Measurements from ENCODE around the gene TMEM212. TPM values are rescaled to one million over a fixed set of nuclear protein-coding genes. Genes with fewer than 3 reads are reported as not detected.

TMEM212 gene
- total RNA-seq, 4 donors from 2014 or later = not detected

- TF ChIP-seq POLR2A (IDR thresholded peaks at IDR 0.05) (no peak), CTCF (IDR thresholded peaks at IDR 0.05) (no peak)
- no peak for DNase-seq
- no peak overlapping the region for H3K4me3 ChIP-seq
- H3K36me3 ChIP-seq = no peaks in the 10 kb centered on the region
- H3K4me1 ChIP-seq = peaks cover 0 to 8% (median 0%) of the 10 kb centered on the region in 4 donors
- H3K27ac ChIP-seq = no peak overlapping the region
- H3K9me3 ChIP-seq = no peaks in the 10 kb centered on the region
- no peaks in the 10 kb centered on the region for H3K27me3 ChIP-seq
Measured at GRCh38 chr3:171822431-171823106, 20.6 kb upstream of the TMEM212 start.

DNA sequence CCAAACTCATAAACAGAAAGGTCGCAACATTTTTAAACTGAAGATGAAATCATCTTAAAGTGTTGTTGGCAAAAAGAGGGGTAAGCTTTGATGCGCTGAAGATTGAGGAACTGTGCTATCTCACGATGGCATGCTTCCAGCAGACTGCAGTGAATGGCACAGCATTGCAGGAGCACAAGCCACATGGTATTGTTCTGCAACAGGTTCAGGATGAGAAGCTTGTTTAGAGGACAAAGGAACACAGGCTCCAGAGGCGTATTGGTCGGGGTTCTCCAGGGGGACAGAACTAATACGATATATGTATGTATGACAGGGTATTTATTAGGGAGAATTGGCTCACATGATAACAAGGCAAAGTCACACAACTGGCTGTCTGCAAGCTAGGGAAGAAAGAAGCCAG is 19.0 kb upstream of the TMEM212 start:
- TF ChIP-seq CTCF (IDR thresholded peaks at IDR 0.05) = no peak
- no peak for TF ChIP-seq POLR2A (IDR thresholded peaks at IDR 0.05)
- no peaks in the 10 kb centered on the region for H3K36me3 ChIP-seq
- H3K4me1 ChIP-seq = peaks cover 0 to 8% (median 0%) of the 10 kb centered on the region in 4 donors
- no peak overlapping the region for H3K4me3 ChIP-seq
- H3K27me3 ChIP-seq = no peaks in the 10 kb centered on the region
- no peak for DNase-seq
- H3K27ac ChIP-seq = no peak overlapping the region
- H3K9me3 ChIP-seq = no peaks in the 10 kb centered on the region

GRCh38 chr3:171824824-171825221 is 18.3 kb upstream of the TMEM212 start:
- H3K9me3 ChIP-seq = no peaks in the 10 kb centered on the region
- peaks cover 0 to 11% (median 0%) of the 10 kb centered on the region in 4 donors for H3K4me1 ChIP-seq
- no peaks in the 10 kb centered on the region for H3K27me3 ChIP-seq
- TF ChIP-seq POLR2A (IDR thresholded peaks at IDR 0.05) (no peak), CTCF (IDR thresholded peaks at IDR 0.05) (no peak)
- DNase-seq = no peak
- H3K4me3 ChIP-seq = no peak overlapping the region
- H3K36me3 ChIP-seq = no peaks in the 10 kb centered on the region
- peak overlapping the region in 2 of 4 donors; percentile 6 to 18 for H3K27ac ChIP-seq

DNA sequence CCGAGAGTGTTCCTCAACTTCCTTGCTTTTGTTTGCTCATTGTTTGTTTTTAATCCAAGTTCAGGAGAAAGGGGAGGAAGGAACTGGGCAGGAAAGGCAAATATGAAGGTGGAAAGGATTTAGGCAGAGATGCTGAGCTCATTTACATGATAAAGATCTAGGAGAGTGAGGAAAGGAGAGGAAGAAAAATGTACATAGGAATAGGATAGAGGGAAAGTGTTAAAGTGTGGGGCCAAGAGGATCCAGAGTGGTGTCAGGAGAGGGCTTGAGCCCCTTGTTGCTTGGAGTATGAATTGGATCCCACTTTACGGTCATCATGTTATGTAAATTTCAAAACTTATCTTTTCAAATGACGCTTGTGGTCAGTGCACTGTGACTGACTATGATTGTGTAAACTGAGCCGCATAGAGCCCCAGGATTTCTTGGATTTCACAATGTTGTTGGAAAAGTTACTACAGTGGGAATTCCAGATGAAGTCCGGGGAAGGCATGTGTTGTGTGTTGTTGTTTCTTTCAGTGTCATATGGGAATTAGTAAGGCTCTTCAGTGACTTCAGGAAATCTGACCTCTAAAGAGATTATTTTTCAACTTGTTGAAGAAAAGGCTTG is 17.8 kb upstream of the TMEM212 start:
- H3K27me3 ChIP-seq = no peaks in the 10 kb centered on the region
- H3K4me1 ChIP-seq = peaks cover 0 to 16% (median 0%) of the 10 kb centered on the region in 4 donors
- peak overlapping the region in 2 of 4 donors; percentile 6 to 18 for H3K27ac ChIP-seq
- TF ChIP-seq POLR2A (IDR thresholded peaks at IDR 0.05) (no peak), CTCF (IDR thresholded peaks at IDR 0.05) (no peak)
- H3K36me3 ChIP-seq = no peaks in the 10 kb centered on the region
- H3K9me3 ChIP-seq = no peaks in the 10 kb centered on the region
- no peak for DNase-seq
- no peak overlapping the region for H3K4me3 ChIP-seq

DNA sequence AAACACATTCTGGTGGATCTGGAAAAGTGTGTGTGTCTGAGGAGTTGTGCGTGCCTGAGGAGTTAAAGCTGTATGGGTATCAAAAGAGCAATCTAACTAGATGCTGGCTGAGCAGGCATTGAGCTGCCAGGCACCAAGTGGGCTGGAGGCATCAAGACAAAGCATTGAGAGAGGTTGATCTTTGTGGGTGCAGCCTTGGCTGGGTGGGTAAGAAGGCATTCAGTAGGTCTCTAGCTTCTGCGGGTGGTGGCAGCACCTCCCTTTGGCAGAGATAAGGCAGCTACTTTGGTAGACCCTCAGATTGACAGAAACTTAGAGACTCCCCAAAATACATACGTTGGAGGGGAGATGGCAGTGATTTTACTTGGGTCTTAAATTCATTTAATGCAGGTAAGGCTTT is 15.8 kb upstream of the TMEM212 start:
- Histone ChIP-seq H3K27ac (no peak overlapping the region), H3K4me3 (no peak overlapping the region), H3K36me3 (no peaks in the 10 kb centered on the region), H3K4me1 (peaks cover 0 to 17% (median 0%) of the 10 kb centered on the region in 4 donors), H3K27me3 (no peaks in the 10 kb centered on the region), H3K9me3 (no peaks in the 10 kb centered on the region)
- no peak for DNase-seq
- TF ChIP-seq POLR2A (IDR thresholded peaks at IDR 0.05) = no peak
- TF ChIP-seq CTCF (IDR thresholded peaks at IDR 0.05) = no peak
